GM18508 (cell line): ENCODE data around the gene DMC1.

Experiments used
- ATAC-seq: cut with Tn5 transposase; IDR thresholded peaks from one replicate; pipeline ENCODE4 v1.9.1; 2021; ENCODE audit warnings: moderate number of reproducible peaks; ENCODE audit not compliant: insufficient read depth, unreplicated experiment

Gene DMC1

GRCh38 chr22:38505541-38506117 is 64.4 kb downstream of the DMC1 start:
- ATAC-seq = peak; percentile 4

- no peak for ATAC-seq
Observed at GRCh38 chr22:38504731-38505540, 65.0 kb downstream of the DMC1 start.

GRCh38 chr22:38503021-38503420 is 67.0 kb downstream of the DMC1 start:
- no peak for ATAC-seq

GRCh38 chr22:38501797-38502672 is 67.9 kb downstream of the DMC1 start:
- ATAC-seq = no peak

GRCh38 chr22:38497869-38498268 is 72.1 kb downstream of the DMC1 start:
- no peak for ATAC-seq

- ATAC-seq = no peak
Observed at GRCh38 chr22:38494939-38495338, 75.0 kb downstream of the DMC1 start.

- ATAC-seq = no peak
Observed at GRCh38 chr22:38494498-38494897, 75.5 kb downstream of the DMC1 start.

GRCh38 chr22:38491707-38492348 is 78.2 kb downstream of the DMC1 start:
- ATAC-seq = no peak

GRCh38 chr22:38490915-38491314 is 79.1 kb downstream of the DMC1 start:
- ATAC-seq = no peak

- ATAC-seq = no peak
Observed at GRCh38 chr22:38490475-38490874, 79.5 kb downstream of the DMC1 start.

GRCh38 chr22:38489561-38490145 is 80.3 kb downstream of the DMC1 start:
- no peak for ATAC-seq

GRCh38 chr22:38489142-38489541 is 80.8 kb downstream of the DMC1 start:
- ATAC-seq = no peak

GRCh38 chr22:38487946-38488345 is 82.0 kb downstream of the DMC1 start:
- ATAC-seq = no peak

GRCh38 chr22:38485783-38486182 is 84.2 kb downstream of the DMC1 start:
- no peak for ATAC-seq

GRCh38 chr22:38484244-38484643 is 85.7 kb downstream of the DMC1 start:
- no peak for ATAC-seq

GRCh38 chr22:38482662-38483308 is 87.2 kb downstream of the DMC1 start:
- ATAC-seq = no peak

- no peak for ATAC-seq
Observed at GRCh38 chr22:38481871-38482332, 88.1 kb downstream of the DMC1 start.

- ATAC-seq = no peak
Observed at GRCh38 chr22:38481162-38481870, 88.7 kb downstream of the DMC1 start.
